SH-SY5Y (cell line): ENCODE measurements around the gene UQCRHL.

ENCODE experiments used
- GATA2 ChIP-seq: IDR thresholded peaks from 2 replicates; pipeline ENCODE4 v1.6.1; 2011; ENCODE audit warnings: mild to moderate bottlenecking, low read depth, low read length
- GATA3 ChIP-seq: IDR thresholded peaks from 2 replicates; pipeline ENCODE4 v1.6.1; 2011; ENCODE audit warnings: low read depth, mild to moderate bottlenecking, low read length, moderate library complexity

- no peak for TF ChIP-seq GATA2
- no peak for TF ChIP-seq GATA3
Observed at GRCh38 chr1:15834406-15835204, 27.2 kb upstream of the UQCRHL start.
